NCI-H1092 treated with DMSO at 0.1 percent for 48 hours (cell line): ENCODE measurements around the gene TNFAIP3.

Source experiments
- DNase-seq: peaks from one replicate; lab custom pipeline; 2025; lab: John Stamatoyannopoulos, UW

The TNFAIP3 gene

GRCh38 chr6:137902699-137903098, 35.6 kb downstream of the TNFAIP3 start:
- DNase-seq: no peak

GRCh38 chr6:137903274-137903932, 36.3 kb downstream of the TNFAIP3 start:
- DNase-seq: no peak

GRCh38 chr6:137903933-137904821, 37.1 kb downstream of the TNFAIP3 start:
- no peak for DNase-seq

- no peak for DNase-seq
These were observed 38.0 kb downstream of the TNFAIP3 start for GRCh38 chr6:137904822-137905617.

GRCh38 chr6:137906020-137906472, 39.0 kb downstream of the TNFAIP3 start:
- no peak for DNase-seq

- DNase-seq: no peak
These were observed 40.1 kb downstream of the TNFAIP3 start for GRCh38 chr6:137907170-137907569.

GRCh38 chr6:137909533-137909932, 42.5 kb downstream of the TNFAIP3 start:
- DNase-seq: no peak

GRCh38 chr6:137910424-137910834, 43.4 kb downstream of the TNFAIP3 start:
- no peak for DNase-seq

- DNase-seq: no peak
These were observed 43.9 kb downstream of the TNFAIP3 start for GRCh38 chr6:137910843-137911456.

GRCh38 chr6:137911675-137912191, 44.7 kb downstream of the TNFAIP3 start:
- DNase-seq: no peak

GRCh38 chr6:137912813-137913212, 45.8 kb downstream of the TNFAIP3 start:
- no peak for DNase-seq

GRCh38 chr6:137913434-137913833, 46.4 kb downstream of the TNFAIP3 start:
- no peak for DNase-seq

GRCh38 chr6:137913996-137914529, 47.0 kb downstream of the TNFAIP3 start:
- DNase-seq: no peak

- no peak for DNase-seq
These were observed 47.6 kb downstream of the TNFAIP3 start for GRCh38 chr6:137914530-137915193.

GRCh38 chr6:137915790-137916189, 48.7 kb downstream of the TNFAIP3 start:
- DNase-seq: no peak

GRCh38 chr6:137917551-137918325, 50.7 kb downstream of the TNFAIP3 start:
- no peak for DNase-seq

GRCh38 chr6:137919502-137919823, 52.4 kb downstream of the TNFAIP3 start:
- no peak for DNase-seq

- DNase-seq: no peak
These were observed 53.0 kb downstream of the TNFAIP3 start for GRCh38 chr6:137919837-137920730.

- no peak for DNase-seq
These were observed 54.8 kb downstream of the TNFAIP3 start for GRCh38 chr6:137921823-137922222.
